Fibroblast of skin of abdomen (primary cell): ENCODE results near the gene NAP1L4. TPM values are rescaled to one million over a fixed set of nuclear protein-coding genes. Genes with fewer than 3 reads are reported as not detected.

Experiments used
- DNase-seq: peaks from one replicate; pipeline ENCODE4 v3.0.0-alpha.2; 2013
- polyA plus RNA-seq, 2 experiments: library from polyadenylated mRNA; unstranded; fragments of 120-200 nt; gene quantifications; one replicate each; pipeline ENCODE4 v1.2.1, GENCODE V29; 2013; ENCODE audit not compliant: insufficient read length in 2 of 2

The NAP1L4 gene
- 89.7 TPM for polyA plus RNA-seq (2013, experiment 1 of 2; ENCODE audit: insufficient read length)
- 92.8 TPM for polyA plus RNA-seq (2013, experiment 2 of 2; ENCODE audit: insufficient read length)

- DNase-seq: peak; percentile 95
These were observed at the start of gene NAP1L4 for GRCh38 chr11:2992234-2992996. Gene NAP1L4 (minus strand): TSS chr11:2992329. CDS start chr11:2979220, 13,109 bp downstream.

GRCh38 chr11:3040881-3041280, 48.8 kb upstream of the NAP1L4 start:
- DNase-seq: no peak

- DNase-seq: no peak
These were observed 45.8 kb upstream of the NAP1L4 start for GRCh38 chr11:3037945-3038271.

- DNase-seq: peak; percentile 75
These were observed 45.2 kb upstream of the NAP1L4 start for GRCh38 chr11:3037040-3037944.

- DNase-seq: no peak
These were observed 44.3 kb upstream of the NAP1L4 start for GRCh38 chr11:3036419-3036818.

GRCh38 chr11:3035333-3035732, 43.2 kb upstream of the NAP1L4 start:
- no peak for DNase-seq

- no peak for DNase-seq
These were observed 38.4 kb upstream of the NAP1L4 start for GRCh38 chr11:3030289-3031070.

- DNase-seq: no peak
These were observed 36.7 kb upstream of the NAP1L4 start for GRCh38 chr11:3028813-3029212.

GRCh38 chr11:3026803-3027202, 34.7 kb upstream of the NAP1L4 start:
- DNase-seq: no peak

- peak; percentile 63 for DNase-seq
These were observed 30.9 kb upstream of the NAP1L4 start for GRCh38 chr11:3022982-3023381.

GRCh38 chr11:3022300-3022967, 30.3 kb upstream of the NAP1L4 start:
- peak; percentile 60 for DNase-seq

- no peak for DNase-seq
These were observed 29.0 kb upstream of the NAP1L4 start for GRCh38 chr11:3021125-3021524.

GRCh38 chr11:3020011-3020410, 27.9 kb upstream of the NAP1L4 start:
- no peak for DNase-seq

- DNase-seq: no peak
These were observed 26.5 kb upstream of the NAP1L4 start for GRCh38 chr11:3018596-3018995.

GRCh38 chr11:3016861-3017260, 24.7 kb upstream of the NAP1L4 start:
- DNase-seq: no peak

GRCh38 chr11:3015796-3016195, 23.7 kb upstream of the NAP1L4 start:
- DNase-seq: peak; percentile 21

GRCh38 chr11:3014943-3015342, 22.8 kb upstream of the NAP1L4 start:
- DNase-seq: no peak

- no peak for DNase-seq
These were observed 22.2 kb upstream of the NAP1L4 start for GRCh38 chr11:3014057-3014938.

GRCh38 chr11:3011891-3012885, 20.1 kb upstream of the NAP1L4 start:
- no peak for DNase-seq
